H9 (cell line): ENCODE data around the gene TEX53. TPM values are rescaled to one million over a fixed set of nuclear protein-coding genes. Genes with fewer than 3 reads are reported as not detected.

Experiments
- DNase-seq: peaks from one replicate; pipeline ENCODE4 v3.0.0-alpha.2; 2017
- H2AFZ ChIP-seq: one replicate; pipeline ENCODE4 v1.6.1; 2013; ENCODE audit warnings: mild to moderate bottlenecking, low read length, control low read depth, moderate library complexity
- H2AK5ac ChIP-seq: 2 replicates; pipeline ENCODE4 v1.6.1; 2013; ENCODE audit warnings: low read length, control low read depth, mixed read lengths; ENCODE audit not compliant: insufficient read length
- H2BK120ac ChIP-seq: one replicate; pipeline ENCODE4 v1.6.1; 2013; ENCODE audit warnings: low read depth, mild to moderate bottlenecking, low read length, control low read depth, inconsistent platforms; ENCODE audit not compliant: poor library complexity, severe bottlenecking
- H2BK12ac ChIP-seq: 2 replicates; pipeline ENCODE4 v1.6.1; 2013; ENCODE audit warnings: low read length, control low read depth, mixed read lengths, low read depth; ENCODE audit not compliant: insufficient read length
- H2BK15ac ChIP-seq: 2 replicates; pipeline ENCODE4 v1.6.1; 2013; ENCODE audit warnings: low read depth, low read length, control low read depth
- H2BK20ac ChIP-seq: one replicate; pipeline ENCODE4 v1.6.1; 2013; ENCODE audit warnings: low read depth, mild to moderate bottlenecking, low read length, control low read depth, inconsistent platforms; ENCODE audit not compliant: poor library complexity, severe bottlenecking
- H2BK5ac ChIP-seq: 2 replicates; pipeline ENCODE4 v1.6.1; 2013; ENCODE audit warnings: low read length, control low read depth, mixed read lengths; ENCODE audit not compliant: insufficient read length
- H3K14ac ChIP-seq: 2 replicates; pipeline ENCODE4 v1.6.1; 2013; ENCODE audit warnings: low read length, control low read depth; ENCODE audit not compliant: insufficient read depth
- H3K18ac ChIP-seq: 2 replicates; pipeline ENCODE4 v1.6.1; 2013; ENCODE audit warnings: low read depth, mild to moderate bottlenecking, mixed read lengths, low read length, control low read depth; ENCODE audit not compliant: insufficient read length
- H3K23ac ChIP-seq: 2 replicates; pipeline ENCODE4 v1.6.1; 2013; ENCODE audit warnings: low read length, control low read depth, mixed read lengths, low read depth; ENCODE audit not compliant: insufficient read length
- H3K23me2 ChIP-seq: 2 replicates; pipeline ENCODE4 v1.6.1; 2013; ENCODE audit warnings: low read depth, mild to moderate bottlenecking, mixed read lengths, low read length, control low read depth; ENCODE audit not compliant: insufficient read length, poor library complexity, severe bottlenecking
- H3K27ac ChIP-seq: 2 replicates; pipeline ENCODE4 v1.5.1; 2013; ENCODE audit warnings: low read length, control low read depth, mixed read lengths, low read depth; ENCODE audit not compliant: insufficient read length
- H3K27me3 ChIP-seq: 2 replicates; pipeline ENCODE4 v1.6.1; 2013; ENCODE audit warnings: low read length, control low read depth, inconsistent platforms; ENCODE audit not compliant: insufficient read depth
- H3K4ac ChIP-seq: 2 replicates; pipeline ENCODE4 v1.6.1; 2013; ENCODE audit warnings: low read depth, mild to moderate bottlenecking, control low read depth, inconsistent platforms, low read length, moderate library complexity
- H3K4me1 ChIP-seq: 2 replicates; pipeline ENCODE4 v1.6.1; 2013; ENCODE audit warnings: low read length, control low read depth, inconsistent platforms; ENCODE audit not compliant: insufficient read depth
- H3K4me2 ChIP-seq: 2 replicates; pipeline ENCODE4 v1.6.1; 2013; ENCODE audit warnings: low read length, control low read depth, mixed read lengths; ENCODE audit not compliant: insufficient read length, insufficient read depth
- H3K56ac ChIP-seq: 2 replicates; pipeline ENCODE4 v1.6.1; 2013; ENCODE audit warnings: low read depth, mild to moderate bottlenecking, mixed read lengths, low read length, control low read depth; ENCODE audit not compliant: insufficient read length
- H3K79me1 ChIP-seq: 2 replicates; pipeline ENCODE4 v1.6.1; 2013; ENCODE audit warnings: low read depth, mild to moderate bottlenecking, moderate library complexity, low read length, control low read depth, inconsistent platforms; ENCODE audit not compliant: insufficient read depth, poor library complexity, severe bottlenecking
- H3K79me2 ChIP-seq: 2 replicates; pipeline ENCODE4 v1.6.1; 2013; ENCODE audit warnings: low read length, control low read depth, inconsistent platforms; ENCODE audit not compliant: insufficient read depth
- H3K9ac ChIP-seq: 2 replicates; pipeline ENCODE4 v1.6.1; 2013; ENCODE audit warnings: low read length, control low read depth, mixed read lengths; ENCODE audit not compliant: insufficient read length; ENCODE audit errors: extremely low read depth
- H3K9me3 ChIP-seq: one replicate; pipeline ENCODE4 v1.6.1; 2013; ENCODE audit warnings: low read depth, low read length, inconsistent platforms; ENCODE audit not compliant: control insufficient read depth
- H3T11ph ChIP-seq: one replicate; pipeline ENCODE4 v1.6.1; 2013; ENCODE audit warnings: mild to moderate bottlenecking, low read length, control low read depth, inconsistent platforms
- H4K20me1 ChIP-seq: one replicate; pipeline ENCODE4 v1.6.1; 2013; ENCODE audit not compliant: control insufficient read depth, insufficient read length, insufficient read depth
- H4K5ac ChIP-seq: 2 replicates; pipeline ENCODE4 v1.6.1; 2013; ENCODE audit warnings: low read depth, mild to moderate bottlenecking, mixed read lengths, low read length, control low read depth; ENCODE audit not compliant: insufficient read length
- H4K8ac ChIP-seq: replicated peaks from 2 replicates; pipeline ENCODE4 v1.6.1; 2013; ENCODE audit warnings: low read length, control low read depth, mixed read lengths, low read depth; ENCODE audit not compliant: insufficient read length
- H4K91ac ChIP-seq: 2 replicates; pipeline ENCODE4 v1.6.1; 2013; ENCODE audit warnings: low read depth, mild to moderate bottlenecking, moderate library complexity, mixed read lengths, low read length, control low read depth; ENCODE audit not compliant: insufficient read length
- H3K27ac Mint-ChIP-seq, 3 experiments: 2 replicates in 2 of 3; 3 replicates in 1 of 3; pipeline ENCODE4 v1.8.0; 2020 to 2021; ENCODE audit warnings: mixed read lengths in 3 of 3, mild to moderate bottlenecking in 1 of 3, moderate library complexity in 1 of 3
- H3K27me3 Mint-ChIP-seq: 2 replicates; pipeline ENCODE4 v1.8.0; 2021; ENCODE audit warnings: low read depth, mild to moderate bottlenecking, moderate library complexity, mixed read lengths
- H3K36me3 Mint-ChIP-seq, 3 experiments: 2 replicates in 2 of 3; 3 replicates in 1 of 3; pipeline ENCODE4 v1.8.0; 2020 to 2021; ENCODE audit warnings: low read depth in 3 of 3, mixed read lengths in 3 of 3; ENCODE audit not compliant: insufficient read depth in 1 of 3
- H3K4me1 Mint-ChIP-seq, 2 experiments: 2 replicates each; pipeline ENCODE4 v1.8.0; 2020; ENCODE audit warnings: mixed read lengths in 2 of 2
- H3K4me3 Mint-ChIP-seq, 2 experiments: 2 replicates in 1 of 2; 3 replicates in 1 of 2; pipeline ENCODE4 v1.8.0; 2020 to 2021; ENCODE audit warnings: mild to moderate bottlenecking in 2 of 2, mixed read lengths in 2 of 2, moderate library complexity in 1 of 2
- H3K9me3 Mint-ChIP-seq, 2 experiments: 2 replicates in 1 of 2; 3 replicates in 1 of 2; pipeline ENCODE4 v1.8.0; 2020; ENCODE audit warnings: mild to moderate bottlenecking in 2 of 2, mixed read lengths in 2 of 2, moderate library complexity in 1 of 2
- WGBS: extraction: QIAGEN DNeasy Blood & Tissue Kit; methylation state at CpG from one replicate; pipeline ENCODE4 v1.1.7; 2013; ENCODE audit warnings: missing lambda C conversion rate, low lambda C conversion rate, mixed read lengths; ENCODE audit not compliant: insufficient read length; ENCODE audit errors: extremely low coverage; 5-methylcytosine and 5-hydroxymethylcytosine counted together
- total RNA-seq: library from RNA; stranded (reverse); gene quantifications from 2 replicates; pipeline ENCODE4 v1.2.1, GENCODE V29; 2021
- TF ChIP-seq, protein P1 (sequence below): fragments of 200-600 bp; sonication (generic); conservative IDR thresholded peaks from 3 replicates; pipeline ENCODE4 v1.8.0; 2021; ENCODE audit warnings: antibody characterized with exemption, mild to moderate bottlenecking

The TEX53 gene
- total RNA-seq, 1 experiment from 2014 or later = not detected

DNA sequence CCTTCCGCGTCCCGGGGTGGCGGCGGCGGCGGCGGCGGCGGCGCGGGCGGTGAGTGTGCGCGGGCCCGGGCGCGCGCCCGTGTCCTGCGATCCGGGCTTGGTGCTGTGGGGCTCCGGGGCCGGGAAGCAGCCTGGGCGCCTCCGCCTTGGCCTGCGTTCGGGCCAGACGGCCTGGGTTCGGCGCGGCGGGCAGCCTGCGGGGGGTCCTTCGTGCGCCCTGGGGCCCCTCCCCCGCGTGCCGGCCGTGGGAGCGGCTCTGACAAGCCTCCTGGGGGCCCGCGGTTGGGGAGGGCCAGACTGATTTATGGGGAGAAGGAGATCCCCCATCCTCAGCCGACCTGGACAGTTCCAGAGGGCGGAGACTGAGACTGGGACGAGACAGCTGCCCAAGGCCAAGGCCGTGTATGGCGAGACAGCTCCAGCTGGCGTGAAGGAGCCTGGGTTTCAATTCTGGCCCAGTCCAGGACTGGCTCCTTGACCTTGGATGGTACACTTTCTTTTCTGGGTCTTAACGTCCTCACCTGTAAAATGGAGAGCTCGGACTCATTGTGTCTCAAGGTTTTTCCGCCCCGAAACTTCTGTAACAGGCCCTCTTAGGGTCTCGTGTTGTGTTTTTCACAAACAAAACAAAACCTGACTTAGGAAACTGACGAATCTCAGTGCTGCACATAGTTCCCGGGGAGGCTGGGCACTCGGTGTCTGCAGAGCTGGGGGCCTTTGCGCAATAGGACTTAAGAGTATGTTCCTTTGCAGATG, 45.9 kb downstream of the TEX53 start:
- Histone ChIP-seq H3K4me1 (peaks cover 7% of the 10 kb centered on the region; the same call in 1 of the 2 replicates), H4K8ac (no peak overlapping the region), H3K18ac (peak overlapping the region; percentile 32), H2BK12ac (no peak overlapping the region), H2AK5ac (no peak overlapping the region), H3T11ph (no peak overlapping the region), H3K27me3 (no peaks in the 10 kb centered on the region), H3K56ac (no peak overlapping the region), H3K4ac (no peak overlapping the region), H3K23me2 (peaks cover 10% of the 10 kb centered on the region), H3K23ac (no peak overlapping the region), H2BK20ac (no peak overlapping the region), H3K27ac (no peak overlapping the region), H4K20me1 (no peaks in the 10 kb centered on the region), H2BK15ac (no peak overlapping the region; the same call in 1 of the 2 replicates), H4K91ac (no peak overlapping the region), H3K9ac (peak overlapping the region; percentile 49), H3K4me2 (peak overlapping the region; percentile 75), H3K9me3 (no peaks in the 10 kb centered on the region), H3K79me1 (no peaks in the 10 kb centered on the region), H2BK5ac (no peak overlapping the region), H3K79me2 (no peaks in the 10 kb centered on the region), H2AFZ (no peak overlapping the region), H4K5ac (no peak overlapping the region), H2BK120ac (no peak overlapping the region), H3K14ac (peak overlapping the region; percentile 83; the same call in 1 of the 2 replicates)
- no CpG with 5 or more reads among the region's 58 CpGs for WGBS
- Mint-ChIP-seq H3K9me3 (peaks cover 0 to 4% of the 10 kb centered on the region in 2 experiments; a peak in 1 of 5 replicates), H3K27ac (peak overlapping the region in 1 of 3 experiments; percentile 62; a peak in 1 of 7 replicates), H3K27me3 (peaks cover 17% of the 10 kb centered on the region), H3K36me3 (peaks cover 0 to 7% (median 4%) of the 10 kb centered on the region in 3 experiments; a peak in 2 of 7 replicates), H3K4me3 (peak overlapping the region; percentile 64 to 81), H3K4me1 (peaks cover 24 to 26% of the 10 kb centered on the region in 2 experiments)
- TF ChIP-seq, protein P1, sequence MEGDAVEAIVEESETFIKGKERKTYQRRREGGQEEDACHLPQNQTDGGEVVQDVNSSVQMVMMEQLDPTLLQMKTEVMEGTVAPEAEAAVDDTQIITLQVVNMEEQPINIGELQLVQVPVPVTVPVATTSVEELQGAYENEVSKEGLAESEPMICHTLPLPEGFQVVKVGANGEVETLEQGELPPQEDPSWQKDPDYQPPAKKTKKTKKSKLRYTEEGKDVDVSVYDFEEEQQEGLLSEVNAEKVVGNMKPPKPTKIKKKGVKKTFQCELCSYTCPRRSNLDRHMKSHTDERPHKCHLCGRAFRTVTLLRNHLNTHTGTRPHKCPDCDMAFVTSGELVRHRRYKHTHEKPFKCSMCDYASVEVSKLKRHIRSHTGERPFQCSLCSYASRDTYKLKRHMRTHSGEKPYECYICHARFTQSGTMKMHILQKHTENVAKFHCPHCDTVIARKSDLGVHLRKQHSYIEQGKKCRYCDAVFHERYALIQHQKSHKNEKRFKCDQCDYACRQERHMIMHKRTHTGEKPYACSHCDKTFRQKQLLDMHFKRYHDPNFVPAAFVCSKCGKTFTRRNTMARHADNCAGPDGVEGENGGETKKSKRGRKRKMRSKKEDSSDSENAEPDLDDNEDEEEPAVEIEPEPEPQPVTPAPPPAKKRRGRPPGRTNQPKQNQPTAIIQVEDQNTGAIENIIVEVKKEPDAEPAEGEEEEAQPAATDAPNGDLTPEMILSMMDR = no peak
- DNase-seq = peak; percentile 54
